Astrocyte (in vitro differentiated cells and primary cell): ENCODE measurements around the gene LNX2. TPM values are rescaled to one million over a fixed set of nuclear protein-coding genes. Genes with fewer than 3 reads are reported as not detected.

ENCODE experiments used
- DNase-seq: peaks from one replicate; pipeline ENCODE4 v3.0.0-alpha.2; 2010; ENCODE audit warnings: low read depth
- FAIRE-seq: peaks from 2 replicates; lab custom pipeline; 2011; peaks lifted over from hg19 to GRCh38; lab: Jason Lieb, UNC
- H2AFZ ChIP-seq: 2 replicates; pipeline ENCODE4 v1.6.0; 2012; ENCODE audit warnings: low read depth, low read length, inconsistent platforms
- H3K27ac ChIP-seq: 2 replicates; pipeline ENCODE4 v1.5.1; 2011; ENCODE audit warnings: low read depth, low read length, inconsistent platforms
- H3K27me3 ChIP-seq: 2 replicates; pipeline ENCODE4 v1.6.0; 2011; ENCODE audit warnings: low read length, inconsistent platforms; ENCODE audit not compliant: insufficient read depth
- H3K36me3 ChIP-seq: 2 replicates; pipeline ENCODE4 v1.5.1; 2011; ENCODE audit warnings: low read length, inconsistent platforms; ENCODE audit not compliant: insufficient read depth
- H3K4me1 ChIP-seq: 2 replicates; pipeline ENCODE4 v1.5.1; 2011; ENCODE audit warnings: low read length, inconsistent platforms; ENCODE audit not compliant: insufficient read depth
- H3K4me2 ChIP-seq: 2 replicates; pipeline ENCODE4 v1.6.0; 2012; ENCODE audit warnings: low read length, inconsistent platforms
- H3K4me3 ChIP-seq: 2 replicates; pipeline ENCODE4 v1.5.1; 2011; ENCODE audit warnings: low read depth, mild to moderate bottlenecking, low read length, inconsistent platforms; ENCODE audit not compliant: insufficient read depth
- H3K79me2 ChIP-seq: 2 replicates; pipeline ENCODE4 v1.6.0; 2012; ENCODE audit warnings: mild to moderate bottlenecking, low read length, inconsistent platforms; ENCODE audit not compliant: insufficient read depth
- H3K9ac ChIP-seq: 2 replicates; pipeline ENCODE4 v1.6.0; 2012; ENCODE audit warnings: mild to moderate bottlenecking, low read length, inconsistent platforms
- H3K9me3 ChIP-seq: 2 replicates; pipeline ENCODE4 v1.5.1; 2012; ENCODE audit warnings: low read depth, mild to moderate bottlenecking, low read length, inconsistent platforms; ENCODE audit not compliant: insufficient read depth
- H4K20me1 ChIP-seq: 2 replicates; pipeline ENCODE4 v1.6.0; 2012; ENCODE audit warnings: low read length, inconsistent platforms; ENCODE audit not compliant: insufficient read depth
- H3K27ac Mint-ChIP-seq: one replicate; pipeline ENCODE4 v1.8.0; 2021; ENCODE audit warnings: mild to moderate bottlenecking, mixed read lengths; ENCODE audit not compliant: unreplicated experiment
- H3K27me3 Mint-ChIP-seq: one replicate; pipeline ENCODE4 v1.8.0; 2021; ENCODE audit warnings: low read depth, mixed read lengths; ENCODE audit not compliant: unreplicated experiment
- H3K36me3 Mint-ChIP-seq: one replicate; pipeline ENCODE4 v1.8.0; 2021; ENCODE audit warnings: low read depth, mixed read lengths; ENCODE audit not compliant: unreplicated experiment
- H3K4me1 Mint-ChIP-seq: one replicate; pipeline ENCODE4 v1.8.0; 2021; ENCODE audit warnings: low read depth, mixed read lengths; ENCODE audit not compliant: unreplicated experiment
- H3K4me3 Mint-ChIP-seq: one replicate; pipeline ENCODE4 v1.8.0; 2021; ENCODE audit warnings: mild to moderate bottlenecking, moderate library complexity, mixed read lengths; ENCODE audit not compliant: unreplicated experiment
- H3K9me3 Mint-ChIP-seq: one replicate; pipeline ENCODE4 v1.8.0; 2021; ENCODE audit warnings: mild to moderate bottlenecking, mixed read lengths; ENCODE audit not compliant: unreplicated experiment
- EZH2 ChIP-seq: IDR thresholded peaks from 2 replicates; pipeline ENCODE4 v1.6.1; 2012; ENCODE audit warnings: mild to moderate bottlenecking, low read length, inconsistent platforms; ENCODE audit not compliant: insufficient read depth
- total RNA-seq: library from RNA; stranded (reverse); gene quantifications from 2 replicates; pipeline ENCODE4 v1.2.1, GENCODE V29; 2021
- TF ChIP-seq, protein P1 (sequence below): IDR thresholded peaks from 2 replicates; pipeline ENCODE4 v1.5.1; 2011; ENCODE audit warnings: low read depth, mild to moderate bottlenecking, inconsistent platforms, low read length, moderate library complexity; ENCODE audit not compliant: insufficient read depth

The LNX2 gene
- total RNA-seq, 1 donor from 2014 or later = 8.7 TPM

DNA sequence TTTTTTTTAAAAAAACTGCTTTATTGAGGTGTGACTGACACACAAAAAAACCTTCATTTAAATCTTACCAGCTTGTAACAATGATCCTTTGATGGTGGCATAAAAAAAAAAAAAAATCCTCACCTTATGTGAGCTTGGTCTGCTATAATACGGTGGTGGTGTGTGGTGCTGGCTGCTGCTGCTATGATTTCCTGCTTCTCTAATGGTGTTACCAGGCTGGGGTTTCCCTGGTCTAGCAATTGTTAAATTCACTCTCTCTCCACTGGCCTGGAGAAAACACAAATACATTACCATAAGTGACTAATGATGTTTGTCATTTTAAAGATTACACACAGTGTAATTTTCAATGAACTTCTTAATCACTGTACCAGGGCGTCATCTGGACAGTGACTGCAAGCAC is 60.6 kb downstream of the LNX2 start:
- no peaks in the 10 kb centered on the region for H3K9me3 ChIP-seq
- no peak overlapping the region for H3K4me3 ChIP-seq
- no peaks in the 10 kb centered on the region for H4K20me1 ChIP-seq
- Mint-ChIP-seq H3K4me3 (no peak overlapping the region), H3K27me3 (no peaks in the 10 kb centered on the region), H3K4me1 (peaks cover 4% of the 10 kb centered on the region), H3K27ac (no peak overlapping the region), H3K9me3 (no peaks in the 10 kb centered on the region), H3K36me3 (peaks cover 12% of the 10 kb centered on the region)
- no peak for FAIRE-seq
- no peak for TF ChIP-seq EZH2
- TF ChIP-seq, protein P1, sequence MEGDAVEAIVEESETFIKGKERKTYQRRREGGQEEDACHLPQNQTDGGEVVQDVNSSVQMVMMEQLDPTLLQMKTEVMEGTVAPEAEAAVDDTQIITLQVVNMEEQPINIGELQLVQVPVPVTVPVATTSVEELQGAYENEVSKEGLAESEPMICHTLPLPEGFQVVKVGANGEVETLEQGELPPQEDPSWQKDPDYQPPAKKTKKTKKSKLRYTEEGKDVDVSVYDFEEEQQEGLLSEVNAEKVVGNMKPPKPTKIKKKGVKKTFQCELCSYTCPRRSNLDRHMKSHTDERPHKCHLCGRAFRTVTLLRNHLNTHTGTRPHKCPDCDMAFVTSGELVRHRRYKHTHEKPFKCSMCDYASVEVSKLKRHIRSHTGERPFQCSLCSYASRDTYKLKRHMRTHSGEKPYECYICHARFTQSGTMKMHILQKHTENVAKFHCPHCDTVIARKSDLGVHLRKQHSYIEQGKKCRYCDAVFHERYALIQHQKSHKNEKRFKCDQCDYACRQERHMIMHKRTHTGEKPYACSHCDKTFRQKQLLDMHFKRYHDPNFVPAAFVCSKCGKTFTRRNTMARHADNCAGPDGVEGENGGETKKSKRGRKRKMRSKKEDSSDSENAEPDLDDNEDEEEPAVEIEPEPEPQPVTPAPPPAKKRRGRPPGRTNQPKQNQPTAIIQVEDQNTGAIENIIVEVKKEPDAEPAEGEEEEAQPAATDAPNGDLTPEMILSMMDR = no peak
- H3K79me2 ChIP-seq = no peaks in the 10 kb centered on the region
- no peak for DNase-seq
- peaks cover 3% of the 10 kb centered on the region for H3K36me3 ChIP-seq
- H3K27ac ChIP-seq = no peak overlapping the region
- H2AFZ ChIP-seq = no peak overlapping the region
- peaks cover 3% of the 10 kb centered on the region for H3K4me1 ChIP-seq
- no peaks in the 10 kb centered on the region for H3K27me3 ChIP-seq
- H3K9ac ChIP-seq = no peak overlapping the region
- no peak overlapping the region for H3K4me2 ChIP-seq

DNA sequence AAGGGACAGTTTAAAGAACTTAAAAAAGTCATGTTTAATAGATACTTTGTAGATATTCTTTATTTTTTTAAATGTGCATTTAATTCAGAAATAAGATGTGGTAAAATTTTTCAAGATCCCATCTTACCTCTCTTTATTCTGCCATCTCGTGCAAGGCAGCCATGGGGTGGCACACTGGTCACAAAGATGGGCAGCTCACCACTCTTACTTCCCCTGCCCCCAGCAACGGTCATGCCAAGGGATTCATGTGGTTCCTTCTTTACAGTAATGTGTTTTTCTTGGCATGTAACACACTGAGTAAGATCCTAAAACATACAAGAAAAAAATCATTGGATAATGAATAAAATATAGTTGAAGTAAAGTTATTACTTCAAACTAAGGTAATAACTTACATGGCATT is 64.2 kb downstream of the LNX2 start:
- no peak overlapping the region for H3K27ac ChIP-seq
- Mint-ChIP-seq H3K4me3 (no peak overlapping the region), H3K36me3 (peaks cover 9% of the 10 kb centered on the region), H3K27ac (no peak overlapping the region), H3K9me3 (no peaks in the 10 kb centered on the region), H3K27me3 (no peaks in the 10 kb centered on the region), H3K4me1 (peaks cover 4% of the 10 kb centered on the region)
- no peaks in the 10 kb centered on the region for H3K27me3 ChIP-seq
- no peak overlapping the region for H3K4me3 ChIP-seq
- H3K9me3 ChIP-seq = no peaks in the 10 kb centered on the region
- H3K9ac ChIP-seq = no peak overlapping the region
- peak; percentile 50 for DNase-seq
- FAIRE-seq = no peak
- H3K4me1 ChIP-seq = peaks cover 3% of the 10 kb centered on the region
- H3K36me3 ChIP-seq = peaks cover 7% of the 10 kb centered on the region
- H3K4me2 ChIP-seq = no peak overlapping the region
- TF ChIP-seq EZH2 = no peak
- TF ChIP-seq, protein P1 = peak; percentile 5
- H3K79me2 ChIP-seq = no peaks in the 10 kb centered on the region
- no peak overlapping the region for H2AFZ ChIP-seq
- no peaks in the 10 kb centered on the region for H4K20me1 ChIP-seq

DNA sequence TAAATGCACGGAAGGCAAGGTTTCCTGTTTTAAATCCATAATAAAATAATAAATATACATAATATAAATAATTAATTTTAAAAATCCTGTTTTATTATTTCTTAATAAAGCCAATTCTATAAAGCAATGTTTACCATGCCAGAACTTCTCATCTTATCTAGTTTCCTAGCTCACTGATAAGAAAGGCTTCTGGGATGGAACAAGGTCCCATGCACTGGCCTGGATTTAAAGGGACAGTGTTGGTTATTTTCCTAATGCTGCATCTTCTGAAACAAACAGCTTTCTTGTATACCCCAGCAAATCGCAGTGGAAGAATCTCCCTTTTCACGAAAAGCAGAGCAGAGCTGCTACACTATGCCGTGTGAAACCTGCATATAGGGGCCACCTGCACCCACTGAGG is 68.8 kb downstream of the LNX2 start:
- no peaks in the 10 kb centered on the region for H3K27me3 ChIP-seq
- H3K4me3 Mint-ChIP-seq = no peak overlapping the region
- no peaks in the 10 kb centered on the region for H3K9me3 ChIP-seq
- H3K36me3 ChIP-seq = peaks cover 10% of the 10 kb centered on the region
- no peak overlapping the region for H3K4me3 ChIP-seq
- no peak overlapping the region for H3K27ac Mint-ChIP-seq
- no peak overlapping the region for H2AFZ ChIP-seq
- no peaks in the 10 kb centered on the region for H3K4me1 Mint-ChIP-seq
- FAIRE-seq (no peak), DNase-seq (no peak)
- H3K36me3 Mint-ChIP-seq = peaks cover 13% of the 10 kb centered on the region
- no peak for TF ChIP-seq EZH2
- TF ChIP-seq, protein P1 = no peak
- H3K4me2 ChIP-seq = no peak overlapping the region
- no peaks in the 10 kb centered on the region for H4K20me1 ChIP-seq
- H3K9me3 Mint-ChIP-seq = no peaks in the 10 kb centered on the region
- H3K79me2 ChIP-seq = no peaks in the 10 kb centered on the region
- peaks cover 3% of the 10 kb centered on the region for H3K4me1 ChIP-seq
- no peak overlapping the region for H3K27ac ChIP-seq
- H3K27me3 Mint-ChIP-seq = no peaks in the 10 kb centered on the region
- H3K9ac ChIP-seq = no peak overlapping the region
